KBM-7 (cell line): ENCODE measurements around the gene KANK3.
"Not testable (repeated sequence)": the region's sequence is repeated elsewhere in the genome, so short reads cannot be mapped to it uniquely, and the experiment has no call there.

Experiments
- DNase-seq: peaks from one replicate; pipeline ENCODE4 v3.0.0-alpha.2; 2015
- in situ Hi-C: fragments of 300-500 bp; cut with MboI; formaldehyde crosslinking; loops from 2 replicates; pipeline ENCODE4 v1.14.3; 2020; ENCODE audit warnings: low sequenced_read_pairs, low pct_unique_long_range_greater_than_20kb, mixed read lengths

Gene KANK3

DNA sequence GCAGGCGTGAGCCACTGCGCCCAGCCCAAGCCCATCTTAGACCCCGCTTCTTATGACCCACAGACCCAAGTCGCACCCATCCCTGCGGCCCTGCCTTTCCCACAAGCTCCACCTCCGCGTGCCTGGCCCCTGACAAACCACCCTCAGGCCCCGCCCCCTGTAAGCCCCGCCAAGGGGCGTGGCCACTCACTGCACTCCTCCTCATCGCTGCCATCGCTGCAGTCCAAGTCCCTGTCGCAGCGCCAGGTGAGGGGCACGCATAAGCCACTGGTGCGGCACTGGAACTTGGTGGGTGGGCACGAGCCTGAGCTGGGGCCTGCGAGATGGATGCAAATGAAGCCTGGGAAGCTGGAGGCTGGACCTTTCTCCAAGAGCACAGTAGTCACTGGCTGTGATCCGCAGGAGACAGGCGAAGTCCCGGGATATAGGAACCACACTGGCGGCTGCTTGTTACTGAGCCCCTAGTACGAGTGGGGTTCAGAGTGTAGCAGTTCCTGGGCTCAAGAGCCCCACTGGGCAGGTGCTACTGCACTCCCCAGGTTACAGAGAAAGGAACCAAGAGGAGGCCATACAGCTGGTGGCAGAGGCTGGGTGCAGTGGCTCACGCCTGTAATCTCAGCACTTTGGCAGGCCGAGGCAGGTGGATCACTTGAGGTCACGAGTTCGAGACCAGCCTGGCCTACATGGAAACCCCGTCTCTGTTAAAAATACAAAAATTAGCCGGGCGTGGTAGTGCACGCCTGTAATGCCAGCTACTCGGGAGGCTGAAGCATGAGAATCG lies 38.0 kb downstream of the KANK3 start:
- in situ Hi-C loops, result no loop called here
- DNase-seq, result no peak

- in situ Hi-C loops, result no loop called here
- no peak for DNase-seq
Measured at GRCh38 chr19:8302734-8303133, 40.3 kb downstream of the KANK3 start.

- in situ Hi-C loops, result no loop called here
- DNase-seq, result no peak
Measured at GRCh38 chr19:8302357-8302691, 40.7 kb downstream of the KANK3 start.

DNA sequence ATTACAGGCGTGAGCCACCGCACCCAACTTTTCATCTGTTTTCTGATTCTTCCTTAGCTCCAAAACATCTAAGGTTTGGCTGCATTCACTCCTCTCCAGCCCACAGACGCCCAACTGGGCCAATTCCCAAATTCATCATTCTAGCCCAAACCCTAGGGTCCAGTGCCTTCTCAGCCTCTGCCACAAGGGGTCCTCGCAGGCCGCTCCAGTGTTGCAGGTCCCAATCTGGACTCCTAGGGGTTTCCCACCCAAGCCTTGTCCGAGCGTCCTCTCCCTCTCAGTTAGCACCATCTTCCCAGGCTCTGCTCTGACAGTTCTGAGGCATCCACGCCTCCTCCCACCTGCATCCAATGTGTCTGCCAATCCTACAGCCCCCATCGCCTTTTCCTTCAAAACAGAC lies 51.7 kb downstream of the KANK3 start:
- DNase-seq, in situ Hi-C loops: not testable (repeated sequence)

DNA sequence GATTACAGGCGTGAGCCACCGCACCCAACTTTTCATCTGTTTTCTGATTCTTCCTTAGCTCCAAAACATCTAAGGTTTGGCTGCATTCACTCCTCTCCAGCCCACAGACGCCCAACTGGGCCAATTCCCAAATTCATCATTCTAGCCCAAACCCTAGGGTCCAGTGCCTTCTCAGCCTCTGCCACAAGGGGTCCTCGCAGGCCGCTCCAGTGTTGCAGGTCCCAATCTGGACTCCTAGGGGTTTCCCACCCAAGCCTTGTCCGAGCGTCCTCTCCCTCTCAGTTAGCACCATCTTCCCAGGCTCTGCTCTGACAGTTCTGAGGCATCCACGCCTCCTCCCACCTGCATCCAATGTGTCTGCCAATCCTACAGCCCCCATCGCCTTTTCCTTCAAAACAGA lies 66.6 kb downstream of the KANK3 start:
- in situ Hi-C loops, result not testable (repeated sequence)

More for the DNA sequence above, 66.6 kb downstream of the KANK3 start:
- not testable (repeated sequence) for DNase-seq
